GM23338 (cell line): ENCODE results near the gene CORO2A. TPM values are rescaled to one million over a fixed set of nuclear protein-coding genes. Genes with fewer than 3 reads are reported as not detected.

Experiments
- ATAC-seq: fragments of 200-7000 bp; cut with Tn5 transposase; 3 replicates; pipeline ENCODE4 v1.9.1; 2020
- DNase-seq: peaks from one replicate; pipeline ENCODE4 v3.0.0-alpha.2; 2015; ENCODE audit warnings: low spot score
- H2AFZ ChIP-seq: fragments of 200-600 bp; sonication (generic); 2 replicates; pipeline ENCODE4 v1.8.0; 2016; ENCODE audit warnings: antibody characterized with exemption, mild to moderate bottlenecking, moderate library complexity
- H3F3A ChIP-seq: fragments of 200-600 bp; sonication (generic); replicated peaks from 2 replicates; pipeline ENCODE4 v1.8.0; 2017; ENCODE audit warnings: antibody characterized with exemption, mixed run types, low read depth
- H3K27ac ChIP-seq: fragments of 200-600 bp; sonication (generic); 2 replicates; pipeline ENCODE4 v1.6.1; 2016; ENCODE audit warnings: low read depth
- H3K27me3 ChIP-seq: fragments of 200-600 bp; sonication (generic); 2 replicates; pipeline ENCODE4 v1.8.0; 2016; ENCODE audit warnings: mild to moderate bottlenecking, mixed run types, moderate library complexity; ENCODE audit not compliant: insufficient read depth
- H3K36me3 ChIP-seq: fragments of 200-600 bp; sonication (generic); 2 replicates; pipeline ENCODE4 v1.8.0; 2016; ENCODE audit warnings: mild to moderate bottlenecking; ENCODE audit not compliant: insufficient read depth
- H3K4me1 ChIP-seq: fragments of 200-600 bp; sonication (generic); 2 replicates; pipeline ENCODE4 v1.8.0; 2016; ENCODE audit warnings: mild to moderate bottlenecking, moderate library complexity; ENCODE audit not compliant: insufficient read depth
- H3K4me2 ChIP-seq: fragments of 200-600 bp; sonication (generic); 2 replicates; pipeline ENCODE4 v1.7.1; 2017; ENCODE audit warnings: mixed run types
- H3K4me3 ChIP-seq: fragments of 200-600 bp; sonication (generic); 2 replicates; pipeline ENCODE4 v1.6.1; 2016; ENCODE audit warnings: mixed run types
- H3K79me2 ChIP-seq: fragments of 200-600 bp; sonication (generic); replicated peaks from 2 replicates; pipeline ENCODE4 v1.8.0; 2017; ENCODE audit warnings: mild to moderate bottlenecking; ENCODE audit not compliant: insufficient read depth
- H3K9me2 ChIP-seq: fragments of 200-600 bp; sonication (generic); 2 replicates; pipeline ENCODE4 v1.8.0; 2017; ENCODE audit not compliant: insufficient read depth
- H4K20me1 ChIP-seq: fragments of 200-600 bp; sonication (generic); replicated peaks from 2 replicates; pipeline ENCODE4 v1.8.0; 2017; ENCODE audit warnings: mild to moderate bottlenecking; ENCODE audit not compliant: insufficient read depth
- H3K27ac Mint-ChIP-seq: 2 replicates; pipeline ENCODE4 v1.8.0; 2020; ENCODE audit warnings: inconsistent platforms, mild to moderate bottlenecking, moderate library complexity, mixed read lengths
- H3K27me3 Mint-ChIP-seq: 3 replicates; pipeline ENCODE4 v1.8.0; 2022; ENCODE audit warnings: low read depth, mild to moderate bottlenecking, moderate library complexity, mixed read lengths, inconsistent platforms; ENCODE audit not compliant: insufficient read depth, poor library complexity
- H3K36me3 Mint-ChIP-seq: 3 replicates; pipeline ENCODE4 v1.8.0; 2021; ENCODE audit warnings: low read depth, mild to moderate bottlenecking, inconsistent platforms, moderate library complexity, mixed read lengths
- H3K4me1 Mint-ChIP-seq: 3 replicates; pipeline ENCODE4 v1.8.0; 2020; ENCODE audit warnings: mild to moderate bottlenecking, inconsistent platforms, mixed read lengths
- H3K4me3 Mint-ChIP-seq: 3 replicates; pipeline ENCODE4 v1.8.0; 2021; ENCODE audit warnings: moderate library complexity, mild to moderate bottlenecking, inconsistent platforms, mixed read lengths
- H3K9me3 Mint-ChIP-seq: 3 replicates; pipeline ENCODE4 v1.8.0; 2020; ENCODE audit warnings: moderate library complexity, mild to moderate bottlenecking, inconsistent platforms, mixed read lengths
- CTCF ChIP-seq, 2 experiments: fragments of 200-600 bp in 1 of 2; sonication (generic) in 1 of 2; conservative IDR thresholded peaks; 2 replicates each; pipeline versions ENCODE4 v1.5.1 to v1.6.1; 2016 to 2017; ENCODE audit warnings: antibody characterized with exemption in 2 of 2, low read depth in 2 of 2, mild to moderate bottlenecking in 2 of 2, moderate library complexity in 1 of 2
- ETS1 ChIP-seq: IDR thresholded peaks from 2 replicates; pipeline ENCODE4 v1.6.1; 2016; ENCODE audit warnings: antibody characterized with exemption
- ZNF114 ChIP-seq: fragments of 250-450 bp; sonication (Bioruptor Pico); IDR thresholded peaks from 2 replicates; pipeline ENCODE4 v1.5.0; 2020; ENCODE audit warnings: mild to moderate bottlenecking, moderate library complexity
- ZNF462 ChIP-seq: fragments of 250-450 bp; sonication (Bioruptor Pico); IDR thresholded peaks from 2 replicates; pipeline ENCODE4 v1.5.0; 2020; ENCODE audit warnings: mild to moderate bottlenecking, moderate library complexity
- polyA plus RNA-seq: library from polyadenylated mRNA; unstranded; fragments of >200 nt; fragmentation: Nextera tagmentation; extraction: Ambion mirVana; gene quantifications from 2 replicates; pipeline ENCODE4 v1.2.1, GENCODE V29; 2016
- total RNA-seq: library from RNA; depleted of rRNA; stranded (reverse); fragments of >200 nt; shearing (Covaris generic); gene quantifications from 2 replicates; pipeline ENCODE4 v1.2.3, GENCODE V29; 2014

CORO2A gene
- total and polyA plus RNA-seq, 2 experiments from 2014 or later = 12.9 to 27.6 TPM

- TF ChIP-seq ZNF462 (CRISPR knock-in tag) (0 out of 2 replicates have a peak, but pooled peaks have one; percentile 25), CTCF (conservative IDR thresholded peaks at IDR 0.05; ENCODE audit: low read depth in 2 of 2) (peak; percentile 28 to 55; a peak in 3 of 4 replicates)
Observed at GRCh38 chr9:98090674-98091073, 101.8 kb downstream of the CORO2A start (continued).

GRCh38 chr9:98087420-98088354, 104.8 kb downstream of the CORO2A start:
- no peaks in the 10 kb centered on the region; the same call in 1 of the 2 replicates for H4K20me1 ChIP-seq
- H3K4me1 Mint-ChIP-seq = peaks cover 48% of the 10 kb centered on the region
- H3K36me3 ChIP-seq = no peaks in the 10 kb centered on the region
- H3K36me3 Mint-ChIP-seq = peaks cover 25% of the 10 kb centered on the region
- H3K9me3 Mint-ChIP-seq = peaks cover 6% of the 10 kb centered on the region; the same call in 2 of the 3 replicates
- H3K27ac Mint-ChIP-seq = no peak overlapping the region
- DNase-seq (peak; percentile 86), ATAC-seq (peak; percentile 77)
- H3K27ac ChIP-seq = no peak overlapping the region
- H3K79me2 ChIP-seq = no peaks in the 10 kb centered on the region
- no peaks in the 10 kb centered on the region for H3K9me2 ChIP-seq
- peaks cover 18% of the 10 kb centered on the region; the same call in 1 of the 2 replicates for H3K27me3 ChIP-seq
- H3K4me3 ChIP-seq = peak overlapping the region; percentile 47
- H3F3A ChIP-seq = 0 out of 2 replicates have a peak, but pooled peaks cover 9% of the 10 kb centered on the region
- no peak overlapping the region for H2AFZ ChIP-seq
- H3K27me3 Mint-ChIP-seq = peaks cover 18% of the 10 kb centered on the region
- peaks cover 34% of the 10 kb centered on the region for H3K4me1 ChIP-seq
- H3K4me2 ChIP-seq = peak overlapping the region; percentile 69; the same call in 1 of the 2 replicates
- peak overlapping the region; percentile 59; the same call in 2 of the 3 replicates for H3K4me3 Mint-ChIP-seq
- no peak for TF ChIP-seq ETS1
- no peak for TF ChIP-seq ZNF114
- TF ChIP-seq CTCF (conservative IDR thresholded peaks at IDR 0.05; ENCODE audit: low read depth in 2 of 2) = peak in 1 of 2 experiments; percentile 30; a peak in 3 of 4 replicates
